ENCODE results near the gene NUMA1.

The NUMA1 gene

DNA sequence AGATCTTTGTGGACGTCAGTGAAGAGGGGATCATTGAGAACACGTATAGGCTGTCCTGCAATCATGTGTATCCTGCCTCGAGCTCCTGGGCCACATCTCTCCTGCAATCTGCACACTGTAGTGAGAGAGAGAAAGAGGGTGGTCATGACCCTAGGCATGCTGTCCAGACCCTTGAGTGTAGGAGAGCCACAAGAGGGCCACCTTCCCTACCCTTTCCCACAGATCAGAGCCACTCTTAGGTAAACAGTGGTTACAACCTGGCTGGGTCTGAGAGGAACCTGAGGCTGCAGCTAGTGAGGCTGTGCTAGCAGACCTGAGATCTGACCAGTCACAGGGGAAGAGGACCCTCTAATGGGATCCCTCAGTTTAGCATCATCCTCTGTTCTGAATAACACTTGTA, 85.6 kb downstream of the NUMA1 start:
- DNase-seq: no peak
- Mint-ChIP-seq H3K9me3 (no peaks in the 10 kb centered on the region), H3K4me1 (peaks cover 21% of the 10 kb centered on the region), H3K4me3 (no peak overlapping the region), H3K36me3 (peaks cover 19% of the 10 kb centered on the region), H3K27me3 (no peaks in the 10 kb centered on the region), H3K27ac (no peak overlapping the region)
- CTCF ChIA-PET: interaction anchor here (0.8 to 1.4 kb wide), 4 partner anchors 30 to 435 kb away, joined by 3 to 4 read pairs (median 4); no protein-coding TSS in a partner anchor

DNA sequence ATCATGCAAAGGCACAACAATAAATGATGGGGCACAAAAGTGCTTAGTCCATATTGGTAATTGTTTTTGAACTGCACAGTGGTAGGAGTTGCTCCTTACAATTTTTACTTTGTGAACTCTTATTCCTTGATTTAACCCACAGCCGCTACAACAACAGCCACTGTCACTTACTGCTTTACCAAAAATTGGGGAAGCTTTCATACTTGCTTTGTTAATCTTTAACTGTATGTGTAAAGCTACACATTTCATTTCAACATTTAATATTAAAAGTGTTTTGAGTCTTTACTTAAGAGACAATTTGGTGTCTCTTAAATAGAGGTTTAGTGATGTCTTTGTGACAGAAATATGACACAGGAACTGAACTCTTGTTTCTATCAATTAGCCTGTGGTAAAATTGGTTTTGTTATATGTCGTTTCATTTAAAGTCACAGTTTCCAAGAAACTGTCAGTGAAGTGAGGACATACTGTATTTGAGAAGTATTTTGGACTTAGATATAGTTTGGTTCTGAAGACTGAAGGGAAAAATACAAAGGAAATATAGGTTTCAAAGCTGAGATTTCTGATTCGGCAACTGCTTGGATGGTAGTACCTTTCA, 88.1 kb downstream of the NUMA1 start:
- H3K27me3 Mint-ChIP-seq: no peaks in the 10 kb centered on the region
- H3K9me3 Mint-ChIP-seq: no peaks in the 10 kb centered on the region
- peaks cover 3% of the 10 kb centered on the region for H3K4me1 Mint-ChIP-seq
- no peak for DNase-seq
- no peak overlapping the region for H3K27ac Mint-ChIP-seq
- CTCF ChIA-PET: interaction anchor here (0.9 kb wide), 1 partner anchor 10 kb away, joined by 3 read pairs; no protein-coding TSS in a partner anchor
- no peak overlapping the region for H3K4me3 Mint-ChIP-seq
- peaks cover 5% of the 10 kb centered on the region for H3K36me3 Mint-ChIP-seq

DNA sequence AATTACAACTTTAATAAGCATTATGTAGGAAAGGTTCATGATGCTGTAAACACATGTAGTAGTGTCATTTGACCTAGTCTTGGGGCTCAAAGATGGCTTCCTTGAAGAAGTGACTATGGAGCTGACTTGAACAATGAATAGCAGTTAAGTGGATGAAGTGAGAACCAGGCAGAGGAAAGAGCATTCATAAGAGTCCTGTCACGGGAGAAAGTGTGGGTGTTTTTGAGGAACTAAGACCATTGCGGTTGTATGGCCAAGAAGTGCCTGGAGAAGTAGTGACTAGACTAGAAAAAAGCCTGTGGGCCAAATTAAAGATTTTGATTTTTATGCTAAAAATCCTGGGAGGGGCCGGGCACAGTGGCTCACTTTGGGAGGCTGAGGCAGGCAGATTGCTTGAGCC, 88.8 kb downstream of the NUMA1 start:
- DNase-seq: no peak
- Mint-ChIP-seq H3K27ac (no peak overlapping the region), H3K4me3 (no peak overlapping the region), H3K9me3 (no peaks in the 10 kb centered on the region), H3K27me3 (no peaks in the 10 kb centered on the region), H3K36me3 (peaks cover 5% of the 10 kb centered on the region), H3K4me1 (peaks cover 3% of the 10 kb centered on the region)
- CTCF ChIA-PET: interaction anchor here (0.8 kb wide), 1 partner anchor 106 kb away, joined by 3 read pairs; no protein-coding TSS in a partner anchor

DNA sequence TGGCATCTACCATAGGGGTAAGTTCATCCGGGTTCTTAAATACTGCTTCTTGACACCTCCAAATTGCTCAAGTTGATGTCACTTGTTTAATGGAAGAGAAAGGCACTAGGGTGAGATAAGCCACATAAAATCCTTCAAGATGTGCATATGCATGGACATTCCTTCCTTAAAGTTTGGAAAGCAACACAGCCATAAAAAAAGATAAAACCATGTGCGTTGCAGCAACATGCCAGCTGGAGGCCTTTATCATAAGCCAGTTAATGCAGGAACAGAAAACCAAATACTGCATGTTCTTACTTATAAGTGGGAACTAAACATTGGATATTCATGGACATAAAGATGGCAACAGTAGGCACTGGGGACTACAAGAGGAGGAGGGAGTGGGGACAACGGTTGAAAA, 89.6 kb downstream of the NUMA1 start:
- CTCF ChIA-PET: interaction anchor here (1.1 to 6.0 kb wide), 3 partner anchors 8 to 31 kb away, joined by 3 to 39 read pairs (median 6); partner anchors contain the start of gene IL18BP
- no peaks in the 10 kb centered on the region for H3K27me3 Mint-ChIP-seq
- peaks cover 6% of the 10 kb centered on the region for H3K4me1 Mint-ChIP-seq
- H3K27ac Mint-ChIP-seq: no peak overlapping the region
- H3K4me3 Mint-ChIP-seq: no peak overlapping the region
- no peak for DNase-seq
- no peaks in the 10 kb centered on the region for H3K9me3 Mint-ChIP-seq
- peaks cover 7% of the 10 kb centered on the region for H3K36me3 Mint-ChIP-seq

DNA sequence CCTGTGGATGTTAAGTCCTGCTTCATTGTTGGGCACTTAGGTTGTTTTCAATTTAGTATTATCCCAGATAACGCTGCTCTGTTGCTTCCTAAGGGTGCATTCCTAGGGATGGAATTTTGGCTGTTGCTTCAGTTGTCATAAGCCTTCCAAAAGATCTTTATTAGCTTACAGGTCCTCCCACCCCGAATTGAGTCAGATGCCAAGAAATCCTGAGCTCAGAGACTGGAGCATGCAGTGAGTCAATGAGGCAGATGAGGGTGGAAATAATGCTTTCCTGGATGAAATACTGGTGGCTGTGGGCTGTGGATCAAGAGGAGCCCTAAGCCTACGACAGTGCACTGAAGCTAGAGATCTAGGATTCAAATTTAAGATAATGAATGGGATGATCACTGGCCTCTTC, 92.3 kb downstream of the NUMA1 start:
- no peaks in the 10 kb centered on the region for H3K9me3 Mint-ChIP-seq
- H3K27ac Mint-ChIP-seq: no peak overlapping the region
- H3K4me1 Mint-ChIP-seq: peaks cover 10% of the 10 kb centered on the region
- CTCF ChIA-PET: interaction anchor here (1.0 to 6.0 kb wide), 2 partner anchors 11 to 156 kb away, joined by 4 to 39 read pairs; no protein-coding TSS in a partner anchor
- H3K27me3 Mint-ChIP-seq: no peaks in the 10 kb centered on the region
- DNase-seq: no peak
- no peak overlapping the region for H3K4me3 Mint-ChIP-seq
- H3K36me3 Mint-ChIP-seq: peaks cover 10% of the 10 kb centered on the region

DNA sequence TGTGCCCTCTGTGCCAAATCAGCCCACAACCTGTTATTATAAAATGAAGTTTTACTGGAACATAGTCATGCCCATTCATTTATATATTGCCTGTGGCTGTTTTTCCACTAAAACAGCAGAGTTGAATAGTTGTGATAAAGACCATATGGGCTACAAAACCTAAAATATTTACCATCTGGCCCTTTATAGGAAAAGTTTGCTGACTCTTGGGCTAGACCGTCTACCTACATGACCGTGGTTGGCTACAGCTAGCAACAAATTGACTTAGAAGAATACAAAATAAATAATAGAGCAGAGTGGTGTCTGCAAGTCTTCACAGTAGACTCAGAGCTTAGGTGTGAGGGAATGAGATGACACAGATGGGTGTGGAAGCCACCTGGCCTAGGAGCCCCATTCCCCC, 92.8 kb downstream of the NUMA1 start:
- no peaks in the 10 kb centered on the region for H3K9me3 Mint-ChIP-seq
- no peak overlapping the region for H3K4me3 Mint-ChIP-seq
- CTCF ChIA-PET: interaction anchor here (1.0 to 6.0 kb wide), 3 partner anchors 10 to 196 kb away, joined by 4 to 39 read pairs (median 8); no protein-coding TSS in a partner anchor
- no peak overlapping the region for H3K27ac Mint-ChIP-seq
- no peak for DNase-seq
- H3K4me1 Mint-ChIP-seq: peaks cover 10% of the 10 kb centered on the region
- H3K36me3 Mint-ChIP-seq: peaks cover 10% of the 10 kb centered on the region
- no peaks in the 10 kb centered on the region for H3K27me3 Mint-ChIP-seq

DNA sequence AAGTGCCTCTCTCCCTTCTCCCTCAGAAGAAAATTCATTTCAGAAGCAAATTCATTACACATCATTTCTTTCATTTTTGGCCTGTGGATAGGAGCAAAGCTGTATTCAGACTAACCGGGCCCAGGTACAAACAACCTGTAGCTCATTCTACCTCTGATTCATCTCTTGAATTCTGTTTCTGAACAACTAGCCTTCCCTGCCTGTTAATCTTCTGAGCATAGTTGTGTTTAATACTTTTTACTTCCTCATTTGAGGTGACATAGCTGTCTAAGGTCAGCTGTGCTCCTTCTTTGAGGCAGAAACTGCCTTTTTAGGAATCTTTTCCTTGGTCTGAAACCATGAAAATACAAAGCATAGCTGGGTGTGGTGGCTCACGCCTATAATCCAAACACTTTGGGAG, 94.2 kb downstream of the NUMA1 start:
- no peak for DNase-seq
- no peaks in the 10 kb centered on the region for H3K9me3 Mint-ChIP-seq
- no peaks in the 10 kb centered on the region for H3K27me3 Mint-ChIP-seq
- CTCF ChIA-PET: interaction anchor here (0.6 to 6.0 kb wide), 5 partner anchors 9 to 198 kb away, joined by 3 to 39 read pairs (median 4); no protein-coding TSS in a partner anchor
- H3K4me1 Mint-ChIP-seq: peaks cover 8% of the 10 kb centered on the region
- no peak overlapping the region for H3K4me3 Mint-ChIP-seq
- H3K36me3 Mint-ChIP-seq: peaks cover 12% of the 10 kb centered on the region
- no peak overlapping the region for H3K27ac Mint-ChIP-seq

DNA sequence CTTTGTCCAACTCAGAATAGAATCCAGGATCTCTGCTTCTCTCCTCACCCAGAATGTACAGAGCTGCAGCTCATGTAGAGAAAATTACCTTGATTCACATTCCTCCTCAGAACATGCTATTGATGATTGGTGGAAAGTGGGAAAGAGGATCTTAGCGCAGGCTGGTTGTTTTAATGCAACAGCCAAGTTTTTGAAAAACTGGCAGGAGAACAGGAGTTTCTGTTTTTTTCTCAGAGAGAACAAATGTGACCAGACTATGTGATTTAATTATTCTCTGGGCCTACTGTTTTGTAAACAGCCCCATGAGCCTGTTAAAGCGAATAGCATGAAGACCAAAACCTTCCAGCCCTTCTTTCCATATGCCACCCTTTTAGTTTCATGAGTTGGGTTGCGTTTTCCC, 100.7 kb downstream of the NUMA1 start:
- no peak for DNase-seq
- Mint-ChIP-seq H3K4me3 (no peak overlapping the region), H3K27ac (no peak overlapping the region), H3K27me3 (no peaks in the 10 kb centered on the region), H3K36me3 (peaks cover 14% of the 10 kb centered on the region), H3K4me1 (no peaks in the 10 kb centered on the region), H3K9me3 (no peaks in the 10 kb centered on the region)
- CTCF ChIA-PET: interaction anchor here (0.8 to 3.9 kb wide), 7 partner anchors 35 to 453 kb away, joined by 3 to 32 read pairs (median 21); no protein-coding TSS in a partner anchor

DNA sequence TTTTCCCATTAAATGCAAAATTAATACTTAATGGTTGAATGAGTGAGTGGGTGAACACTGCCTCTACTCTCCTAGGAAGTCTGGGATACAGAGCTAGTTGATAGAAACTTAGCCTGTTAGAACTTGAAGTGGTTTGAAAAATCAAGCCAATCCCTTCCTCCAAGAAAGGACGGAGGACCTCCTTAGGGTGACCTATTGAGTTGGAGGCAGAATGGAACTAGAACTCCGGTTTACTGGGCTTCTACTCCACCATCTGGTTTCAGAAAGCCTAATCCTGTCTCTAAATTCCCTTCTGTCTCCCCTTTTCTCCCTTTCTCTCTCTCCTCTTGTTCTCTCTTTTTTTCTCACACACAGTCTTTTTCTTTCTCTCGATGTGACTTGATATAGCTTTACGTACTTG, 101.2 kb downstream of the NUMA1 start:
- Mint-ChIP-seq H3K27ac (no peak overlapping the region), H3K4me3 (no peak overlapping the region), H3K36me3 (peaks cover 14% of the 10 kb centered on the region), H3K27me3 (no peaks in the 10 kb centered on the region), H3K9me3 (no peaks in the 10 kb centered on the region), H3K4me1 (no peaks in the 10 kb centered on the region)
- CTCF ChIA-PET: interaction anchor here (0.8 to 3.9 kb wide), 12 partner anchors 9 to 454 kb away, joined by 3 to 39 read pairs (median 14); partner anchors contain the start of gene IL18BP
- no peak for DNase-seq

DNA sequence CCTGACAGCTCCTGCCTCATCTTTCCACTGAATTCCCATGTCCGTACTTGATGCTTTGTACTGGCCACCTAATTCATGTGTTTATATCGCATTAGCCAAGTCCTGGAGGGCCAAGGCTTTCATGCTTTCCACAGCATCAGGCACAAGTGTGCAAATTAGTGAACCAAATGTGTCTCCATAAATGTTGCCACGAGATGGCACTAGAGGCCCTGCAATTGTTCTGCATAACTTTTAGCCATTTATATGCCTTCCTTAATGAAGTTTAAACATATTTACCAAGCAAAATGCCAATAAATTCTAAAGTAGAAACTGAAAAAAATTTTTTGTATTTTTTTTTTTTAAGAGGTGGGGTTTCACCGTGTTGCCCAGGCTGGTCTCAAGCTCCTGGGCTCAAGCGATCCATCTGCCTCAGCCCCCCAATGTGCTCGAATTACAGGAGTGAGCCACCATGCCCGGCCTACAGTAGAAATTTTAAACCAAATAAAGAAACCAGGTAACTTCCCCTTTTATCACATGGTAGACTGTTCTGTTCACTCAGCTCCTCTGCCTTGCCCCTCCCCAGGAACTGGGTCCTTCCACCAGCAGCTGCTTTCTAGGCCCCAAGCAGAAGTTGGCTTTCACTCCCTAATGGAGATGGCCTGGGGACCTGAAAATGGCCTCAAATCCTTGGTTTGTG, 102.5 kb downstream of the NUMA1 start:
- H3K27ac Mint-ChIP-seq: no peak overlapping the region
- peak; percentile 72 for DNase-seq
- H3K27me3 Mint-ChIP-seq: no peaks in the 10 kb centered on the region
- CTCF ChIA-PET: interaction anchor here (0.6 to 3.9 kb wide), 30 partner anchors 10 to 467 kb away, joined by 3 to 39 read pairs (median 5); partner anchors contain the start of genes CLPB and IL18BP
- H3K4me3 Mint-ChIP-seq: no peak overlapping the region
- no peaks in the 10 kb centered on the region for H3K4me1 Mint-ChIP-seq
- no peaks in the 10 kb centered on the region for H3K9me3 Mint-ChIP-seq
- peaks cover 8% of the 10 kb centered on the region for H3K36me3 Mint-ChIP-seq

DNA sequence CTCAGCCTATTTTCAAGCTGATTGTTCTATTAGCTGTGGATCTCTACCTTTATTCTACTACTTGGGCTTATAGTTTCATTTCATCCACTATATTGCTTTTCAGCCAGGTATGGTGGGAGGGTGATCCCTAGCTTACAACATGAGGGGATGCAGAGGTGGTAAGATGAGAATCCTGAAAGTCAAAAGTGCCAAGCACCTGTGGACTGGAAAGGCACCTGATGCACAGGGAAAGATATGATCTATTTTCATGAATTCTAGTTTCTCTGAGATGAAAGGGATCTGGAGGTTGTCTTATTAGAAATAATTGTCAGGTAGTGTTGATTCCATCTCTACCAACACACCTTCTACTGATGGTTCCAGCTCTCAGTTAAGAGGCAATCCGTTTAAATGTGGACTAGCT, 103.3 kb downstream of the NUMA1 start:
- CTCF ChIA-PET: interaction anchor here (0.9 to 3.9 kb wide), 29 partner anchors 11 to 458 kb away, joined by 3 to 39 read pairs (median 5); partner anchors contain the start of genes CLPB and IL18BP
- H3K36me3 Mint-ChIP-seq: peaks cover 6% of the 10 kb centered on the region
- H3K27ac Mint-ChIP-seq: no peak overlapping the region
- H3K4me1 Mint-ChIP-seq: no peaks in the 10 kb centered on the region
- H3K9me3 Mint-ChIP-seq: no peaks in the 10 kb centered on the region
- H3K27me3 Mint-ChIP-seq: no peaks in the 10 kb centered on the region
- no peak for DNase-seq
- H3K4me3 Mint-ChIP-seq: no peak overlapping the region

DNA sequence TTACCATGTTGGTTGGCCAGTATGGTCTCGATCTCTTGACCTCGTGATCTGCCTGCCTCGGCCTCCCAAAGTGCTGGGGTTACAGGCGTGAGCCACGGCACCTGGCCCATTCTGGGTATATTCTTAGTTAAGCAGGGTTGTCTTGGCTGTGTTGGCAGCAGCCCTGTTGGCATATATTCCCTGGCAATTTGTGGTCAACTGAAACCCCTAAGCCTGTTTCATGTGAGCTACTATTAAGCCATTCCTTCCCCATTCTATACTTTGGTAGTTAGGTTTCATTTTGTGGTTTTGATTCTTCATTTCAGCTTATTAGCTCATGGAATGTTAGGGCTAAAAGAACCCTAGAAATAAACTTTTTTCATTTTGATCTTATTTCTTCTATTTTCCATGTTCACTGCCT, 103.8 kb downstream of the NUMA1 start:
- Mint-ChIP-seq H3K27me3 (no peaks in the 10 kb centered on the region), H3K4me1 (no peaks in the 10 kb centered on the region), H3K9me3 (no peaks in the 10 kb centered on the region), H3K27ac (no peak overlapping the region), H3K36me3 (peaks cover 4% of the 10 kb centered on the region), H3K4me3 (no peak overlapping the region)
- no peak for DNase-seq
- CTCF ChIA-PET: interaction anchor here (0.8 to 3.9 kb wide), 21 partner anchors 11 to 458 kb away, joined by 3 to 39 read pairs (median 9); partner anchors contain the start of genes CLPB and IL18BP

DNA sequence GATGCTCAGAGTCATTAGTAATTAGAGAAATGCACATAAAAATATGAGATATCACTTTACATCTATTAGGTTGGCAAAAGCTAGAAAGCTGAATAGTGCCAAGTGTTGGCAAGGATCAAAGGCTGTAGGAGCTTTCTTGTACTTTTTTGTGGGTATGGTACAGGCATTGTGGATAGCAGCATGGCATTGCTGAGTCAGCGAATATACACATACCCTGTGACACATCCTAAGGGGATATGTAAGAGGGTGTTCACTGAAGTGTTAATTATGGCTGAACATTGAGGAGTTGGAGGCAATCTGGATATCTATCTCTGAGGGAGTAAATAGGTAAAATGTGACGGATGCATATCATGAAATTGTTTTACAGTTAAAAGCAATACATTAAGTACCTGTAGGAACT, 108.7 kb downstream of the NUMA1 start:
- no peak for DNase-seq
- CTCF ChIA-PET: no interaction called here
- Mint-ChIP-seq H3K27ac (no peak overlapping the region), H3K4me1 (no peaks in the 10 kb centered on the region), H3K27me3 (no peaks in the 10 kb centered on the region), H3K4me3 (no peak overlapping the region), H3K36me3 (peaks cover 9% of the 10 kb centered on the region), H3K9me3 (no peaks in the 10 kb centered on the region)

DNA sequence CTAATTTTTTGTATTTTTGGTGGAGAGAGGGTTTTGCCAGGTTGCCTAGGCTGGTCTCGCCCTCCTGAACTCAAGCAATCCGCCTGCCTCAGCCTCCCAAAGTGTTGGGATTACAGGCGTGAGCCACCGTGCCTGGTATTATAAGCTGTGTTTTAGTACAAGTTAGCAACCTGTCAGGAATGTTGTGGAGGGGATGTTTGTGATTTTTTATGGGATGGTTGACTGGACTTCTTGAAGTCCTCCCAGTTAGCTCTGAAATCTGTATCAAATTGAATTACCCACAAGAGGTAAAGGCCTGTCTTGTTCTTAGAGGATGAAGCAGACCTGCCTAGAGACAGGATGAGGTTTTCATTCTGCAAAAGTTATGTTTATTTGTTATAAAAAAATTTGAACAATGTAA, 115.7 kb downstream of the NUMA1 start:
- H3K27me3 Mint-ChIP-seq: no peaks in the 10 kb centered on the region

More for the DNA sequence above, 115.7 kb downstream of the NUMA1 start:
- CTCF ChIA-PET: interaction anchor here (0.6 to 3.6 kb wide), 3 partner anchors 10 to 761 kb away, joined by 3 to 18 read pairs (median 3); no protein-coding TSS in a partner anchor
- peak overlapping the region; percentile 49 for H3K27ac Mint-ChIP-seq
- no peak for DNase-seq
- H3K4me1 Mint-ChIP-seq: peaks cover 5% of the 10 kb centered on the region
- H3K9me3 Mint-ChIP-seq: no peaks in the 10 kb centered on the region
- peaks cover 23% of the 10 kb centered on the region for H3K36me3 Mint-ChIP-seq
- H3K4me3 Mint-ChIP-seq: no peak overlapping the region
